ENCODE results near the gene TNPO3. TPM values are rescaled to one million over a fixed set of nuclear protein-coding genes. Genes with fewer than 3 reads are reported as not detected.

Gene TNPO3
- total RNA-seq, 2 donors from 2014 or later: 62.0 to 81.4 TPM

Other genes starting within 250 kb of the TNPO3 start
- under 1 TPM; 0.02 to 0.07 TPM for gene FLNC, start 224.7 kb downstream of the TNPO3 start, total RNA-seq
- gene ATP6V1F, start 192.3 kb downstream of the TNPO3 start, total RNA-seq: 10 to 100 TPM; 68.3 to 73.3 TPM
- gene KCP, start 144.4 kb downstream of the TNPO3 start, total RNA-seq: under 1 TPM in 1 of 2 donors, not detected in 1; 0.21 TPM
- gene IRF5, start 117.2 kb downstream of the TNPO3 start, total RNA-seq: 10 to 100 TPM; 23.1 to 30.3 TPM
- gene TSPAN33, start 89.6 kb upstream of the TNPO3 start, total RNA-seq: 10 to 100 TPM; 17.3 to 31.5 TPM
- 1 to 10 TPM in 1 of 2 donors, under 1 TPM in 1; 0.84 to 2.0 TPM for gene SMO, start 133.5 kb upstream of the TNPO3 start, total RNA-seq
- 10 to 100 TPM; 40.8 to 44.8 TPM for gene AHCYL2, start 169.9 kb upstream of the TNPO3 start, total RNA-seq

All from activated T-cell treated with anti-CD3 and anti-CD28 coated beads, Interleukin-2, amount 50 U/mL, for 72 hours (primary cell).